Endothelial cell (in vitro differentiated cells): ENCODE results near the gene PRKACA. TPM values are rescaled to one million over a fixed set of nuclear protein-coding genes. Genes with fewer than 3 reads are reported as not detected.

Experiments used
- DNase-seq: peaks from one replicate; pipeline ENCODE4 v3.0.0; 2021; ENCODE audit warnings: low spot score
- H3K27ac Mint-ChIP-seq: one replicate; pipeline ENCODE4 v1.8.0; 2021; ENCODE audit warnings: mixed read lengths, inconsistent platforms; ENCODE audit not compliant: unreplicated experiment
- H3K27me3 Mint-ChIP-seq: one replicate; pipeline ENCODE4 v1.8.0; 2021; ENCODE audit warnings: mild to moderate bottlenecking, moderate library complexity, mixed read lengths, inconsistent platforms; ENCODE audit not compliant: unreplicated experiment
- H3K36me3 Mint-ChIP-seq: one replicate; pipeline ENCODE4 v1.8.0; 2021; ENCODE audit warnings: mild to moderate bottlenecking, low read depth, mixed read lengths, inconsistent platforms; ENCODE audit not compliant: unreplicated experiment
- H3K4me1 Mint-ChIP-seq: one replicate; pipeline ENCODE4 v1.8.0; 2021; ENCODE audit warnings: mild to moderate bottlenecking, mixed read lengths, inconsistent platforms; ENCODE audit not compliant: unreplicated experiment
- H3K4me3 Mint-ChIP-seq: one replicate; pipeline ENCODE4 v1.8.0; 2021; ENCODE audit warnings: mild to moderate bottlenecking, mixed read lengths, inconsistent platforms; ENCODE audit not compliant: unreplicated experiment
- H3K9me3 Mint-ChIP-seq: one replicate; pipeline ENCODE4 v1.8.0; 2021; ENCODE audit warnings: mixed read lengths, inconsistent platforms; ENCODE audit not compliant: unreplicated experiment
- CTCF ChIP-seq: fragments of 200-600 bp; sonication (generic); IDR thresholded peaks from one replicate; pipeline ENCODE4 v1.5.0; 2021; ENCODE audit warnings: antibody characterized with exemption; ENCODE audit not compliant: unreplicated experiment
- total RNA-seq: library from RNA; stranded (reverse); fragmentation: NEBNext Ultra II Directional; extraction: Animal tissue kit (Norgen Biotek cat#: 25700); gene quantifications from one replicate; pipeline ENCODE4 v1.2.1, GENCODE V29; 2021; ENCODE audit not compliant: unreplicated experiment

Gene PRKACA
- total RNA-seq, 1 donor from 2014 or later, result 122 TPM

- no peaks in the 10 kb centered on the region for H3K36me3 Mint-ChIP-seq
- peaks cover 5% of the 10 kb centered on the region for H3K27me3 Mint-ChIP-seq
- no peaks in the 10 kb centered on the region for H3K9me3 Mint-ChIP-seq
- peak overlapping the region; percentile 86 for H3K27ac Mint-ChIP-seq
- no peak for TF ChIP-seq CTCF
- peaks cover 13% of the 10 kb centered on the region for H3K4me1 Mint-ChIP-seq
- H3K4me3 Mint-ChIP-seq, result peak overlapping the region; percentile 95
- DNase-seq, result peak; percentile 99
These were observed 36.4 kb downstream of the PRKACA start for GRCh38 chr19:14080887-14081796.

GRCh38 chr19:14078411-14078810, 39.2 kb downstream of the PRKACA start:
- Mint-ChIP-seq H3K4me3 (no peak overlapping the region), H3K9me3 (no peaks in the 10 kb centered on the region), H3K27ac (no peak overlapping the region), H3K4me1 (peaks cover 16% of the 10 kb centered on the region), H3K36me3 (no peaks in the 10 kb centered on the region), H3K27me3 (peaks cover 12% of the 10 kb centered on the region)
- TF ChIP-seq CTCF, result no peak
- DNase-seq, result no peak

DNA sequence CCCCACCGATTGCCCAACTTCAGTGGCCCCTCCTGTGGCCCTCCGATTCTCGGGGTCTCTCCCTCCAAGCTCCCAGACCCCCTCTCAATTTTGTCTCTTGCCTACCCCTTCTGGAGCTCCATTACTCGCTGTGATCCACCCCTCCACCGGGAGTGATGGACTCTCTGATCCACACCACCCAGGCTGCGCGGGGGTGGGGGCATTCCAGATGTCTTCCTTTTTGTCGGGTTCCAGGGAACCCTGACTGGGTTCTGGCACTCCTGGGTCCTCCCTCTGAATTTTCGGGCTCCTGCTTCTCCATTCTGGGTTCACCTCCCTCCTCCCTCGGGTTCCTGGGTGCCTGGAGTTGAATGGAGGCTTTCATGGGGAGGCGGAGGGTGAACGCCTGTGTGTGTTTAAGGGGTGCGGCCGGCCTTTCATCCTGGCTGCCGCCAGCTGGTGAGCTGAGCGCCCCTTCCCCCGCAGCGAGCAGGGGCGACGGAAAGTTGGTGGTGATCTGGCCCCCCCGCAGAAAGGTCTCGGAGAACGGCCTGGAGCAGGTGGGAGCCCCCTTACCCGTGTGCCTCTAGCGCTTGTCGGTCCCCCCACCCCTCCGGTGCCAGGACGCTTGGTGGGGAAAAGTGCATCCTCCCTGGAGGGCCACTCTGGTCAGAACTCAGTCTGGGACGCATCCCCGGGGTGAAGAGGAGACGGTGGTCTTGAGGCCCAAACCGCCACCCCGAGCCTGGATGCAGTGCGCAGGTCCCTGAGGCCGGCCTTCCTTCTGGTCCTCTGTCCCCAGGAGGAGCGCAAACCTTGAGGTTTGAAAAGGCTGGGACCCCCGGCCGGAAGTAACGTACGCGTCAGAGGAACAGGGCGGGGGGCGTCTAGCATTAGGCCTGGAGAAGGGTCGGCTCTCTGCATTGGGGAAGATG, 43.4 kb downstream of the PRKACA start:
- peak overlapping the region; percentile 90 for H3K4me3 Mint-ChIP-seq
- no peak for DNase-seq
- H3K36me3 Mint-ChIP-seq, result no peaks in the 10 kb centered on the region
- peaks cover 3% of the 10 kb centered on the region for H3K4me1 Mint-ChIP-seq
- no peak for TF ChIP-seq CTCF
- H3K27me3 Mint-ChIP-seq, result peaks cover 12% of the 10 kb centered on the region
- H3K9me3 Mint-ChIP-seq, result no peaks in the 10 kb centered on the region
- H3K27ac Mint-ChIP-seq, result no peak overlapping the region

GRCh38 chr19:14073261-14073924, 44.2 kb downstream of the PRKACA start:
- Mint-ChIP-seq H3K27me3 (peaks cover 12% of the 10 kb centered on the region), H3K4me1 (peaks cover 3% of the 10 kb centered on the region), H3K27ac (no peak overlapping the region), H3K36me3 (no peaks in the 10 kb centered on the region), H3K4me3 (peak overlapping the region; percentile 90), H3K9me3 (no peaks in the 10 kb centered on the region)
- peak; percentile 76 for DNase-seq
- peak; percentile 45 for TF ChIP-seq CTCF
